HG02970 (cell line): ENCODE measurements around the gene NOC2L.

Experiments
- ATAC-seq: cut with Tn5 transposase; IDR thresholded peaks from one replicate; pipeline ENCODE4 v1.9.1; 2021; ENCODE audit warnings: mild to moderate bottlenecking, moderate library complexity, moderate number of reproducible peaks; ENCODE audit not compliant: unreplicated experiment, low FRiP score

Gene NOC2L

DNA sequence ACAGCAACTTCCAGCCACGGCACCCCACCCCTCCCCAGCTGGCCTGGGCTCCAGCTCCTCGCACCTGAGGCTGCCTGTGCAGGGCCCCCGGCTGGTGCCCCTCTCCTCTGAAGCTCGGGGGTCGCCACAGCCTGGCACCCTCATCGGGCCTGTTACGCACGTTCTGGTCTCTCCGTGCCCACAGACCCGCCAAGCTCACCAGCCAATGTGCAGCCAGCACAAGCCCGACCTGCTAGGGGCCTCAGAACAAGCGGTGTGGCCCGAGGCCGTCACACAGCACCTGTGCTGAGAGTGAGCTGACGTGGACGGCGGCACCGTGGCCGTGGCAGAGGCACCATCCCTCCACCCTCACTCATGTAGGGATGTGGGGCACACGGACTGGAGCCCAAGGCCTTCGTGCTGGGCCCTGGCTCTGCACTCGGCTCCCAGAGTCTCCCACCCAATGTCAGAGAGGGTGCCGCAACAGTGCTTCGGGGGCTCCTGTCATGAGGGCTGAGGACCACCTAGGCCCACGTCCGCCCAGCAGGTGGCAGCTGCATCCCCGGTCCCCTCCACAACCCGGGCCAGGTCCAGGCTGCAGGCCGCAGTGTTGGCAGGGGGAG is 39.7 kb downstream of the NOC2L start:
- no peak for ATAC-seq

DNA sequence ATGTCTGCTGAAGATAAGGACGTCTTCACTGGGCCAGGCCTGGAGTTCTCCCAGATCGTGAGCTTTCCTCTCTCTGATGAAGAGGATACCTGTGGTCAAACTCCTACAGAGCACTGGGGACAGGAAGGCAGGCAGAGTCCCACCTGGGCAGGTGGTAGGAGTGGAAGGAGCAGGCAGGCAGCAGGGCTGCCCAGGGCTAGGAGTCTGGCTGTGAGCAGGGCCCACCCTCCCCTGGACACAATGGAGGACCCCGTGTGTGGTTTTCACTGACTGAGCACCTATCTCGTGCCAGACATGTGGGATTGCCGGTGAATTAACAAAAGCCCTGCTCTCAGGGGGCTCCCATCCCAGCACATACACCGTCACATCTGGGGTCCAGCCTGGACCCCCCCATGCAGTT is 40.2 kb downstream of the NOC2L start:
- no peak for ATAC-seq

DNA sequence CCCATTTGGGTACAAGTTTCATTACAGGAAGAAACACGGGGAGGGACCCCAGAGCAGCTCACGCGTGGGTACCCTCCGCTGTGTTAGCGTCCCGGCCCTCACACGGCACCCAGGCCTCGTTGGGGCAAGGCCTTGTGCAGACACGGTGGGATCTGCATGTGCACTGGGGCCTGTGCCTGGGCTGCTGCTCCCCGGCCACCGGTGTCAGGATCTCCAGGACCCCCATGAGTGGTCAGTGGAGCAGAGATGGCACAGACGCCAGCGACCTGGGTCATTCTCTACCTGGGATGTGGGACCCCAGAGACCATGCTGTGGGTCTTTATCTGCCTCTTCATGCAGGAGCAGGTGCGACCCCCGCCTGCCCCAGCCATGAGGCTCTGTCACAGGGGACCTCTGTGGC is 40.7 kb downstream of the NOC2L start:
- no peak for ATAC-seq

DNA sequence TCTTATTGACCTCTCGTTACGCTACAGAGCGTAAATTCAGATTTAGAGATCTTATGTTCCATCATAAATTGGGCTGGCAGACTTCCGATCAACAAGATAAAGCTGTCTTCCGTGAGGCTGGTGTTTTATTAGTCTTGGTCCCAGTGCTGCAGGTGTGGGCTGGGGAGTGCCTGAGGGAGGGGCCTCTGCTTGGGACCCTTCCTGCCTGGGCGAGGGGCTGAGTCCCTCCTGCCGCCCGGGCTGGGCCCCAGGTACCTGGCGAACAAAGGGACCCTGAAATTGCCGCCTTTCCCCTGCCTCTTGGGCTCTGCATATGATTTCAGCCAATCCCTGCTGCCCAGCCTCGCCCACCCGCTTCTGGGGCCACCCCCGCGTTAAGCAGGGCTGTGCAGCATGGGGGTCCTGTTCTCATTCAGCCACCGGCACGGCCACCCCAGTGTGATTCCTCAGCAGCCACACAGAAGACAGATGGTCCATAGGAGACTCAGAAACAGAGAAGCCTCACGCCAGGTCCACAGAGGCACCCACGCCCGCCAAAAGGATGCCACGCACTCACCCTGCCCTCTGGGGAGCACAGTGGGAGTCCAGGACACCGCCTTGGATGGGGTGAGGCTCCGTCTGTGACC is 41.5 kb downstream of the NOC2L start:
- no peak for ATAC-seq

DNA sequence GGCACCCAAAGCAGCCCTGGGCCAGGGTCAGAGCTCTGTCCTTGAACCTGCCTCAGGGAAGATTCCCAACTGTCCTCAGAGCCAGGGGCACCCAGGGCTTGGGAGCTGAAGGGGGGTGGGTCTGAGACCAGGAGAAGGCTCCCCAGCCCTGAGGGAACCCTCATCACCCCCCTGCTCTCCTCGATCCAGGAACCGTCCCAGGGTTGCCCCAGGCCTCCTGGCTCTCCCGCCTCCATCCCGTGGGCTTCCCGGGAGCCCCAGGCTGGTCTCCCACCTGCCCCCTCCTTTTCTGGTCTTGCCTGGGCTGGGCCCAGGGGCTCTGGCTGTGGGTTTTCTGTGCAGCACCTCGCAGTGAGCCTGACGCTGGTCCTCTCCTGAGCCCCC is 42.0 kb downstream of the NOC2L start:
- ATAC-seq, result no peak

DNA sequence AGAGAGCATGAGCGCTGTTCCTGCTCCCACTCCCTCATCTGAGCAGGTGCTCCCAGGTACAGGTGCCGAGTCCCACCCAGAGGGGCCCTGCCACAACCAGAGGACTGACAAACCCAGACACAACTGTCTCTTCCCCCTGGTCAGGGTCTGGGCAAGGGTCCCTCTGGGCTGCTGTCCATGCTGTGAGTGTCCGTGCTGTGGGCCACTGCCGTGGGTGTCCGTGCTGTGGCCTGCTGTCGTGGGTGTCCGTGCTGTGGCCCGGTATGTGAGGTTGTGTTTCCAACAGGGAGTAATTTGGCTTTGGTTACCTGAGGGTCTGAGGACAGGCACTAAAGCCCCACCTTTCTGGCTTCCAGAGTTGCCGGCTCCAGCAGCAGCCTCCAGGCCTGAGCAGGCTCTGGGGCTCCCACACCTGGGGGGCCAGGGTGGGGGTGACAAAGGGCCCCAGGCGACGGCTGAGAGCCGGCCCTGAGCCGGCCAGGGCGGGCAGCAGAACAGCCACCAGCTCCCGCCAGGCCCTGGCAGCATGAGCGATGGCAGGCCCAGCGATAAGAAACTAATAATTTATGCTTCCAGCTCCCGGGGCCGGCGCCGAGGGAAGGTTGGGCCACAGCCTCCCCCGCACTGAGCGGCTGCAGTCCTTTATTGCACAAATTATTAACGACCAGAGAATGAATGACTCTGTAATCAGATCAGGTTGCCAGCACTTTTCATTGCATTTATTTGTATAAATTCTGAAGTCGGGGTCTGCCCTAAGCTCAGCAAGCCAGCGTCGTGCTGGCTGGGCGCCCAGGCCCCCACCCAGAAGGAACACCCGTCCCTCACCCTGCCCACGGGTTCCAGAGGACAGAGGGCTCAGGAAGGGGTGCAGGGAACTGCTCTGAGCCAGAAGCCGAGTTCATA is 42.6 kb downstream of the NOC2L start:
- no peak for ATAC-seq

DNA sequence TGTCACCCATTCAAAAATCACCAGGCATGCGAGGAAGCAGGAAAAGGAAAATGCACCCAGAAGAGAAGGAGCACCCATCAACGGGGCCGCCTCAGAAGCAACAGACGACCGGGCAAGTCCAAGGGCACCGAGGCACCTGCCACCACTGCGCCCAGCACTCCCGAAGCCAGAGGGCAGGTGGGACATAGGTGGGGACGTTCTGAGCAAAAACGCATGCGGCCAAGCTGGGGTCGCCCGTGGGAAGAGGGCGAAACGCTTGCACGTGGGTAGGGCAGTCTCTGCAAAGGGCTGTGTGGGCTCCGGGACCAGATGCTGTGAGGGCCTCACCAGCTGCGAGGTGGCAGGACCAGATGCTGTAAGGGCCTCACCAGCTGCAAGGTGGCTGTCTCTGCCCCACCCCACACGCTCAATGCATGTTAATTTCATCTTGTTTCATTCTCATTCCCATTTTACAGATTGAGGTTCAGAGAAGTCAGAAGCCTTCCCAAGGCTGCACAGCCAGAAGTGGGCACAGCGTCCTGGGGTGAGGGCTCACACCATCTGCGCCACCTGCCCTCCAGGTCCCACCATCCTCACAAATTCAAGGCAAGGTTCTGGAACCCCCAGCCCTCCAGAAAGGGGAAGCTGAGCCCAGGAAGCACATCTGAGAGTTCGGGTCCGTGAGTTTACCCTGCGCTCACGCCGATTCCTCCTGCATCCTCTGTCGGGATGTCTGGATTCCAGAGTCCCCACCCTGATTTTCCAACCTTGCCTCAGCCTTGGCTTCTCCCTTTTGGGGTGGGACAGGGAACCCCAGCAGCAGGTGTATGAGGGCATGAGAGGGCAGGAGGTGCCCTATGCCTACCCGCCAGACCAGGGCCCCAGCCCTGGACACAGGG is 43.5 kb downstream of the NOC2L start:
- no peak for ATAC-seq

DNA sequence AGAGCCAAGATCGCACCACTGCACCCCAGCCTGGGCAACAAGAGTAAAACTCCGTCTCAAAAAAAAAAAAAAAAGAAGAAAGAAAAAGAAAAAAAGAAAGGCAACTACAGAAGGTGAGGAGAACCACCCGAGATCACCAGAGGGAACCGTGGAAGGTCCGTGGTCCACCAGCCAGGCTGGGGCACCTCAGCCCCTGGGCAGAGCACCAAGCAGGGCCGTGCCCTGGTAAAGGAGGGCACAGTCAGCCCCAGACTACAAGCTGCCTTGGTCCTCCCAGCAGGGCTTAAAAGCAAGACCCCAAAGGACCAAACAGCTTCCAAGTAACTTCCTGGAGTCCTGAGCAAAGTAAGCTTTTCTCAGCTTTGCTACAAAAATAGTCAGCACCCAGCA is 44.2 kb downstream of the NOC2L start:
- ATAC-seq, result no peak

DNA sequence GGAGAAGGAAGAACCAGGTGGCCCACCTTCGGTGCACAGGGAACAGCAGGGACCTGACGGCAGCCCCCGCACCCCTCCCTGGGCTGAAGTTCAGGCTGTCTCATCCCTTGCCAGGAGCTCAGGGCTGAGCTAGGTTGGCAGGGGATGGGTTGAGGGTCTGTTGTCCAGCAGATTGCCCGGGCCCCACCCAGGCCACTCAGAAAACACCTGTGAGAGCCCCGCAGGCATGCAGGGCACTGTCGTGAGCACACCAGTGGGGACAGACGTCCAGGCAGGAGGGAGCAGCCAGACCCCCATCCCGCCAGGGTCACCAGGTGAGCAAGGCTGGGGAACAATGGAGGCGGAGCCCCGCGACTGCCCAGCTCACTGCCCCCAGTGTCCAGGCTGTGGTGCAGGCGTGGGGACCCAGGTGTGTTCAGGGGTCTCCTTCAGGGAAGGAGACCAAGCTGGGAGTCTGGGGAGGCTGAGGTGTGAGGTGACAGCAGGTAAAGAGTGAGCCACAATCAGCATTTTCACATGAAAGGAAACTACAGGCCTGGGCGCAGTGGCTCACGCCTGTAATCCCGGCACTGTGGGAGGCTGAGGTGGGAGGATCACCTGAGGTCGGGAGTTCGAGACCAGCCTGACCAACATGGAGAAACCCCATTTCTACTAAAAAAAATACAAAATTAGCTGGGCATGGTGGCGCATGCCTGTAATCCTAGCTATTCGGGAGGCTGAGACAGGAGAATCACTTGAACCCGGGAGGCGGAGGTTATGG is 44.7 kb downstream of the NOC2L start:
- ATAC-seq, result no peak

DNA sequence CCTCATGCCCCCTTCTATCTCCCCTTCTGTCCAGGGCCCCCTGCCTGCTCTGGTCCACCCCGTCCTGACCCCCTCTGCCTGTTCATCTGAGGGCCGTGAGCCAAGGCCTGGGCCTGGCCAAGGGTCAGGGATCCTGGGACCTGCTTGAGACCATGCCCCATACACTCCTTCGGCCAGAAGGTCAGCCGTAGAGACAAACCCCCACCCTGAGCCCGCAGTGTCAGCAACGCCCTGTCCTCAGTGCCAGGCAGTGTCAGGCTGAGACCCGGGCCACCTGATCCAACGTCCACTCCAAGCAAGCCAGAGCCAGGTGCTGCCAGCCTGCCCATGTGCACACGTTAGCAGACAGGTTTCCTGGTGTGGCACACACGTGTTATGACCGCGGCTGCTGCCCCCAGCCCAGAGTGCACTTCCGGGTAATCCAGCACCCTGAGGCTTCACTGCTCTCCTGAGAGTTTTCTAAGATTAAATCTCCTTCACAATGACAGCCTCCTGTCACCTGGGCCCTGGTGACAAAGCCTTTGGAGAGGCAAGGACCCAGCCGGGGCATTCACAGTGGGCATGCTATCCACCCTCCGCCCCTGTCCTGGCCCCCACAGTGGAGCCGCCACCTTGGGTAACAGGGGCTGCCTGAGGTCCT is 45.4 kb downstream of the NOC2L start:
- no peak for ATAC-seq

DNA sequence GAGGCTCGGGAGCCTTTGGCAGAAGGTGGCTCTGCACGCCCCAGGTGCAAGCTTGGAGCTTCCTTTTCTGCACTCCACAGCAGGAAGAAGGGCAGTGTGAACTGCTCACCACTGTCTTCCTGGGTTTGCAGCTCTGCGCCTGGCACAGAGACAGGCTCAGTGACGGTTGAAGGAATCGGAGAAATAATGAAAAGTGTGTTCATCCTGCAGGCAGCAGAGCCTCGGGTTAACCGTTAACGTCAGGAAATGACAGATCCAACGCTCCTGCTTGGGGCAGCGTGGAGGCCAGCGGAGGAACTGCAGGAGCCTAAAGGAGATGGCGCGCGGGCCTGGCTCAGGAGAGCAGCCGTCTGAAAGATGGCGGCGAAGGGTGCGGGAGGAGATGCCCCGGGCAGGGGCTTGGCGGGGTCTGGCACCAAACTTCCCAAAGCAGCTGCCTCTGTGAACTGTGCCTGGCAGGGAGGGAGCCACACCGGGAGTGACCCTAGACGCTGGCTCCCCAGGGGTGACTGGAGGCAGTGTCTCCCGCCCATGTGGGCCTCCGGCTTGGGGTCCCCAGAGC is 46.2 kb downstream of the NOC2L start:
- no peak for ATAC-seq

DNA sequence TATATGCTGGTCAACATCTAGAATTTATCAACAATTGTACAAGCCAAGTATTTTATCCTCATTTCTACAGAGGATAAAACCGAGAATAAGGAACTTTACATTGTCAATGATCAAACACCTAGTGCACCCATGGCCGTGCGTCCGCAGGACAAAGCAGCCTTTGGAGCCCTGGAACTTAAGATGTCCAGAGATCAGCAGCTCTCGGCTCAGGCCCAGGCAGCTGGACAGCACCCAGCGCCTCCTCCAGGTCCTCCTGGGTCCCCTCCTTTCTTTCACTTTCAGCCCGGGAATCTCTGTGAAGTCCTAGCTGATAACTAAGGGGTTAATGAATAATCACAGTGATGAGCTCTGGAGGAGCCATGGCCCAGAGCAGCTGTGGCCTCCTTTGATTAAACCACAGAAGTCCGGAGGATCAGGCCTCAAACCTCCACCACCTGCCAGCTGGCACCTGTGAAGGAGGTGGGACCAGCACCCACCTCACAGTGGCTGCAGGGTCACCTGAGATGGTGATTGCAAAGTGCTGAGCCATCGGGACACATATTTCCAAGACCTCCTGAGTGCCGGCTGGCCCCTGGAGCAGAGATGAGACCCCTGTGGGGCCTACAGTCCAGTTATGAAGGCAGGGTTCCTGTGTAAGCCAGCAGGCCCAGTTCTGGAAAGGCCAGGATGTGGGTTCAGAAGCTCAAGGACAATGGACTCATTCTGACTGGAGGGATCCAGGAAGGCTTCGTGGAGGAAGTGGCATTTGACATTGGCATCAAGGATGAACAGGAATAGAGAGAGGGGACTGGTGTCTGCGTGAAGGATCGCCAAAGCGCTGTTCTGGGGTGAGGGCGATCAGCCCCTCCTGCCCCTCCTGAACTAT is 46.9 kb downstream of the NOC2L start:
- ATAC-seq, result no peak

DNA sequence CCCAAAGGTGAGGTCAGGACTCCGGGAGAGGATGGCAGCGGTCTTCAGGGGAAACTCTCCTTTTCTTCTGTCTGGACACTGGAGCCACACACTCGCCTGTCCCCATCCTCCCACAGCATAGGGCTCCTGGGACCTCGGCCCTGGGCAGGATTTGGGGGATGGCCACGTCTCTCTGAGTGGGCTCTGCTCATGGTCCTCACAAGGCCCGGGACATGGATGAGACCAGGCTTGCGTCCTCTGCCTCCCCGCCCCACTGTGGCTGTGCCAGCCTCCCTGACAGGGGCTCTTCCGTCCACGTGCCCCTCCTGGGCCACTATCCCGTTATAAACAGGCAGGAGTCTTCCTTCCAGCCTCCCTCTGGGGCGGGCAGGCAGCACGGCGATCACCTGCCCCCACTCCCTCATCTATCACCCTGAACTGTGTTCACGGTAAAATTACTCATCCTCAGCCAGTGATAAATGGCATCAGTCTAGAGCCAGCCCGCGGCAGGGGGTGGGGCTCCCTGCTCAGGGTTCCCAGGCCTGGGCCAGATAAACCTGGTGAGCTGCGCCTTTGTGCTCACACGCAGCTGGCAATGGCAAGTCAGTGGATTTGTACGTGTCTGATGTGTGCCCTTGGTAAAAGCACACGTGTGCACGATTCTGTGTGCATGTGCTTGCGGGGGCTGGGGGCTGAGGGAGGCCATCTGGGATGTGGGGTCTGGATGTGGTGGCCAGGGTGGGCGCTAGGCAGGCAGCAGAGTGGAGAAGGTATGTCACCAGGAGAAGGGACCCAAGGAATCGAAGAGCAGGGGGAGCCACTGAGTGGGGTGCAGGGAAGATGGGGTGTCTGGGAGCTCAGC is 48.0 kb downstream of the NOC2L start:
- ATAC-seq, result no peak

DNA sequence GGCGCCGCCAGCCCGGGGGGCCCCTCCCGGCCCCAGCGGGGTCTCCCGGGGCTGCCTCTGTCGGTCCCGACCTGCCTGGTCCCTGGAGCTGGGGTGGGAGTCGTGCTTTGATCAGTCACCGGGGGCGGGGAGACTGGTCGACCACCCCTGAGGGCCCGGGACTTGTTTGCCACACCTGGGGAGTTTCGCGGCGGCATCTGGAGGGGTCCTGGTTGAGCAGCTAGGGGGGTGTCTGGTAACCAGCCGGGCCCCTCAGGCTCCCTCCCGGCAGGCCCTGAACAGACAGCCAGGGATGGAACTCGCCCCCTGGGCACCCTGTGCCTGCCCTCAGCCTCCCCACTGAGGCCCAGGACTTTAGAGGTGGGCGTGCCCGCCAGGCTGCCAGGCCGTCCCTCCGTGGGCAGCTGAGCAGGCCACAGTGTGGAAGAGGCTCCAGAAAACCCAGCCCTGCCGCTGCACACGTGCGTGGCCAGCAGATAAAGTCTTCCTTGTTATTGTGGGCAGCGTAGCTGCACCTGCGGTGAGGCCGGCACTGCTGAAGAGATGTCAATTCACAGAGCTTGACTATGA is 48.7 kb downstream of the NOC2L start:
- ATAC-seq, result no peak

DNA sequence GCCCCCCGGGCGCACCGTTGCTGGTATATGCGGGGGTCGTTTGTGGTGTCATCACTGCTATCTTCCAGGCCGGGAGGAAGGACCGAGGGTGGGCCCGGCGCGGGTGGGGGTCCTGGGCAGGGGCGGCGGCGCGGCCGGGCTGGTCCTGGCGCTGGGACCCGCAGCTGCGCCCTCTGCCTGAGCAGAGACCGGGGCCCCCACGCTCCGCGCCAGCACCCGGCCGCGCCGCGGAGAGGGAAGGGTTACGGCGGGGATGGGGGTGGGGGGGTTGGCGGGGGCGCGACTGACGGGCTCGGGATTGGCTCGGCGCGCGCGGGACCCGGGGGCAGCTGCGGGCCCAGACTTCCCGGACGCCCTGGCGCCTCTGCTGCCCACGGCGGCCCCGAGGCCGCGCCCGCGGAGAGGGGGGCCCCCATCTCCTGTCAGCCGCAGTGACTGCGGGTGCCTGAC is 49.2 kb downstream of the NOC2L start:
- ATAC-seq, result no peak

DNA sequence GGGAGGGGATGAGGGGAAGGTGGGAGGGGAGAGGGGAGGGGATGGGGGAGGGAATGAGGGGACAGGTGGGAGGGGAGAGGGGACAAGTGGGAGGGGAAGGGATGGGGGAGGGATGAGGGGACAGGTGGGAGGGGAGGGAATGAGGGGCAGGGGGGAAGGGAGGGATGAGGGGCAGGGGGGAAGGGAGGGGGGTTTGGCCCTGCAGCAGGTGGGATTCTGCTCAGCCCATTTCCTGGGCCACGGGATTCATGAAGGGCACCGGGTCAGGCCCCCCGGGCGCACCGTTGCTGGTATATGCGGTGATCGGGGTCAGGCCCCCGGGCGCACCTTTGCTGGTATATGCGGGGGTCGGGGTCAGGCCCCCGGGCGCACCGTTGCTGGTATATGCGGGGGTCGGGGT is 50.4 kb downstream of the NOC2L start:
- no peak for ATAC-seq
